CD14-positive monocyte (primary cell): ENCODE data around the gene NAT14. TPM values are rescaled to one million over a fixed set of nuclear protein-coding genes. Genes with fewer than 3 reads are reported as not detected.
A peak's percentile ranks its signal among the peaks of the same experiment; 100 is the strongest.

ENCODE experiments used
- DNase-seq, 3 donors: peaks; one replicate each; pipeline ENCODE4 v3.0.0-alpha.2; 2011 to 2022
- H2AFZ ChIP-seq: 2 replicates; pipeline ENCODE4 v1.6.0; 2012; ENCODE audit warnings: mild to moderate bottlenecking, low read depth, low read length, inconsistent platforms; ENCODE audit not compliant: insufficient read depth, poor library complexity, severe bottlenecking
- H3K27ac ChIP-seq, 2 donors: 1 replicate in 1 of 2; 2 replicates in 1 of 2; pipeline ENCODE4 v1.5.1; 2012 to 2013; ENCODE audit warnings: low read length in 2 of 2, control low read depth in 1 of 2, inconsistent platforms in 1 of 2, low read depth in 1 of 2, mild to moderate bottlenecking in 1 of 2
- H3K27me3 ChIP-seq, 2 donors: one replicate each; pipeline versions ENCODE4 v1.6.0 to v1.6.1; 2011 to 2013; ENCODE audit warnings: low read length in 2 of 2; ENCODE audit not compliant: control insufficient read depth in 2 of 2, insufficient read depth in 2 of 2
- H3K36me3 ChIP-seq, 2 donors: replicated peaks in 1 of 2; 1 replicate in 1 of 2; 2 replicates in 1 of 2; pipeline versions ENCODE4 v1.5.1 to v1.6.1; 2012 to 2013; ENCODE audit warnings: low read length in 2 of 2, control low read depth in 1 of 2, inconsistent platforms in 1 of 2, mild to moderate bottlenecking in 1 of 2; ENCODE audit not compliant: insufficient read depth in 2 of 2, control insufficient read depth in 1 of 2
- H3K4me1 ChIP-seq, 2 donors: 1 replicate in 1 of 2; 2 replicates in 1 of 2; pipeline versions ENCODE4 v1.5.1 to v1.6.1; 2012 to 2013; ENCODE audit warnings: low read length in 2 of 2, control low read depth in 1 of 2, inconsistent platforms in 1 of 2, mild to moderate bottlenecking in 1 of 2, moderate library complexity in 1 of 2; ENCODE audit not compliant: insufficient read depth in 2 of 2, control insufficient read depth in 1 of 2
- H3K4me2 ChIP-seq: replicated peaks from 2 replicates; pipeline ENCODE3; 2012; ENCODE audit warnings: low read length, moderate library complexity, mild to moderate bottlenecking; ENCODE audit not compliant: poor library complexity, severe bottlenecking; ENCODE audit errors: extremely low read depth
- H3K4me3 ChIP-seq, 3 experiments: fragments of 200-600 bp in 1 of 3; sonication (generic) in 1 of 3; replicated peaks in 1 of 3; 1 replicate in 2 of 3; 2 replicates in 1 of 3; pipeline ENCODE4 v1.5.1; 2011 to 2013; ENCODE audit warnings: low read length in 3 of 3, mild to moderate bottlenecking in 3 of 3, control low read depth in 2 of 3, low read depth in 2 of 3, inconsistent platforms in 1 of 3, moderate library complexity in 1 of 3
- H3K79me2 ChIP-seq: 2 replicates; pipeline ENCODE4 v1.6.0; 2012; ENCODE audit warnings: mild to moderate bottlenecking, control low read depth, inconsistent platforms, low read length, moderate library complexity; ENCODE audit not compliant: insufficient read depth
- H3K9ac ChIP-seq: 2 replicates; pipeline ENCODE4 v1.6.0; 2017; ENCODE audit warnings: low read length, mild to moderate bottlenecking; ENCODE audit not compliant: insufficient read depth, poor library complexity, severe bottlenecking
- H3K9me3 ChIP-seq, 2 donors: replicated peaks in 1 of 2; 1 replicate in 1 of 2; 2 replicates in 1 of 2; pipeline versions ENCODE4 v1.5.1 to v1.6.1; 2012 to 2013; ENCODE audit warnings: low read length in 2 of 2, control low read depth in 1 of 2; ENCODE audit not compliant: control insufficient read depth in 1 of 2, insufficient read depth in 1 of 2
- H4K20me1 ChIP-seq: 2 replicates; pipeline ENCODE4 v1.6.0; 2012; ENCODE audit warnings: mild to moderate bottlenecking, low read length, control low read depth, moderate library complexity; ENCODE audit not compliant: insufficient read depth
- H3K27ac Mint-ChIP-seq, 7 donors: one replicate each; pipeline ENCODE4 v1.8.0; 2020; ENCODE audit warnings: mild to moderate bottlenecking in 7 of 7, mixed read lengths in 7 of 7, moderate library complexity in 6 of 7, inconsistent platforms in 2 of 7
- H3K27me3 Mint-ChIP-seq, 3 donors: one replicate each; pipeline ENCODE4 v1.8.0; 2021 to 2022; ENCODE audit warnings: low read depth in 3 of 3, mild to moderate bottlenecking in 3 of 3, mixed read lengths in 3 of 3, moderate library complexity in 3 of 3, inconsistent platforms in 1 of 3
- H3K36me3 Mint-ChIP-seq, 2 donors: one replicate each; pipeline ENCODE4 v1.8.0; 2020; ENCODE audit warnings: mixed read lengths in 2 of 2, inconsistent platforms in 1 of 2, mild to moderate bottlenecking in 1 of 2
- H3K4me1 Mint-ChIP-seq: one replicate; pipeline ENCODE4 v1.8.0; 2020; ENCODE audit warnings: mild to moderate bottlenecking, mixed read lengths
- H3K4me3 Mint-ChIP-seq, 2 donors: one replicate each; pipeline ENCODE4 v1.8.0; 2020; ENCODE audit warnings: mild to moderate bottlenecking in 2 of 2, mixed read lengths in 2 of 2, moderate library complexity in 1 of 2
- H3K9me3 Mint-ChIP-seq, 7 donors: one replicate each; pipeline ENCODE4 v1.8.0; 2020 to 2022; ENCODE audit warnings: mixed read lengths in 7 of 7, mild to moderate bottlenecking in 6 of 7, moderate library complexity in 6 of 7, inconsistent platforms in 2 of 7
- CTCF ChIP-seq: fragments of 200-600 bp; IDR thresholded peaks from one replicate; pipeline ENCODE4 v1.8.0; 2022; ENCODE audit warnings: antibody characterized with exemption, mild to moderate bottlenecking
- WGBS: methylation state at CpG from one replicate; pipeline ENCODE4 v1.1.5; 2013; ENCODE audit warnings: missing lambda C conversion rate; ENCODE audit not compliant: insufficient coverage; 5-methylcytosine and 5-hydroxymethylcytosine counted together
- intact Hi-C, 2 donors: fragments of 100-400 bp; cut with micrococcal nuclease; formaldehyde crosslinking; loops; one replicate each; pipeline versions ENCODE4 v1.15.0 to v1.15.1; 2023
- polyA plus RNA-seq, 3 donors: library from polyadenylated mRNA; depleted of rRNA in 1 of 3; unstranded in 2 of 3; stranded (reverse) in 1 of 3; fragments of 300-500 nt in 2 of 3; fragments of >200 nt in 1 of 3; fragmentation: Illumina TruSeq in 2 of 3; gene quantifications; 1 replicate in 2 of 3; 2 replicates in 1 of 3; pipeline ENCODE4 v1.2.3, GENCODE V29; 2012 to 2021

The NAT14 gene
- polyA plus RNA-seq, 3 donors: 1.5 to 2.2 (median 1.9) TPM

DNA sequence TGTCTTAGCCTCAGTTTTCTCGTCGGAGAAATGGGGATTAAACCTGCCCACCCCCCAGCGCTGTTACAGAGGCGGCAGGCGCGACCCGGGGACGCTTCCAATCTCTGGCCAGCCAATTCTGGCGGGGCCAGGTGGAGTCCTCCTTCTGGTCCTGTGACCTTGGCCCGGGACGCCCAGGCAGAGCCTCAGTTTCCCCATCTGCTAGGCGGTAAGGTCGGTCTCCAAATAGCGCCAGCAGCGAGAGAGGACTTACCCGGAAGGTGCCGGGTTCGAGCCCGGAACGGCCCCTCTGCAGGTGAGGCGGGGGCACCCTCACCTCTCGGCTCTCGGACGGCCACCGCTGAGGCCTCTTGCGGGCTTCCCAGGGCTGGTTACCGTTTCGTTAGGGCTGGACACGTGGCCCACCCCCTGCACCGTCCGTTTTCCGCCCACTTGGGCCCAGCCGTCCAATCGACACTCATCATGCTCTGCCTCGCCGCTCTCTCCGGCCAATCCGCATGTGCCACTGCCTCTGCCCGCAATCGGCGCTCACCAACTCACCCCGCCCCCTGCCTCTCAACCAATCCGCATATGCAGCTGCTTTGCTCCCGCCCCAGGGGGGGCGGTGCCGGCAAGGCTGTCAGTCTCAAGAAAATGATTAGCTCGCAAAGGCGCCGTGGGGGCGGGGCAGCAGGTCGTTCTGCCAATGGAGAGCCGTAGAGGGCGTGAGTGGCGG is 23.6 kb upstream of the NAT14 start, which contains the start of gene ISOC2:
TSS of gene ISOC2 (minus strand) at position 384 of the 715 bp plus-strand sequence. CDS start 5,156 bp downstream, outside the sequence.
- Histone ChIP-seq H3K36me3 (no peaks in the 10 kb centered on the region), H3K27me3 (no peaks in the 10 kb centered on the region), H3K4me1 (peaks cover 15 to 24% of the 10 kb centered on the region in 2 donors), H3K4me3 (peak within 1 kb of the TSS; percentile 68 to 83 (median 72)), H3K9ac (peak within 1 kb of the TSS; percentile 86), H3K79me2 (no peaks in the 10 kb centered on the region), H4K20me1 (no peaks in the 10 kb centered on the region), H3K9me3 (no peaks in the 10 kb centered on the region), H2AFZ (peak within 1 kb of the TSS; percentile 94), H3K4me2 (peak within 1 kb of the TSS; percentile 77), H3K27ac (peak within 1 kb of the TSS; percentile 76 to 92)
- peak within 1 kb of the TSS; percentile 87 to 94 for H3K4me3 Mint-ChIP-seq
- DNase-seq: peak; percentile 99 to 100 (median 99)
- H3K36me3 Mint-ChIP-seq: peaks cover 0 to 7% of the 10 kb centered on the region in 2 donors
- WGBS: under 1% methylated on average over 53 of the region's 54 CpGs
- peaks cover 18% of the 10 kb centered on the region for H3K4me1 Mint-ChIP-seq
- H3K27ac Mint-ChIP-seq: peak within 1 kb of the TSS; percentile 82 to 94 (median 90)
- TF ChIP-seq CTCF: no peak
- intact Hi-C loops: loop anchor here in 1 of 2 donors (2.0 kb wide), 1 partner anchor 53 kb away; no protein-coding TSS in a partner anchor
- peaks cover 2 to 4% (median 3%) of the 10 kb centered on the region in 3 donors for H3K27me3 Mint-ChIP-seq
- no peaks in the 10 kb centered on the region for H3K9me3 Mint-ChIP-seq

DNA sequence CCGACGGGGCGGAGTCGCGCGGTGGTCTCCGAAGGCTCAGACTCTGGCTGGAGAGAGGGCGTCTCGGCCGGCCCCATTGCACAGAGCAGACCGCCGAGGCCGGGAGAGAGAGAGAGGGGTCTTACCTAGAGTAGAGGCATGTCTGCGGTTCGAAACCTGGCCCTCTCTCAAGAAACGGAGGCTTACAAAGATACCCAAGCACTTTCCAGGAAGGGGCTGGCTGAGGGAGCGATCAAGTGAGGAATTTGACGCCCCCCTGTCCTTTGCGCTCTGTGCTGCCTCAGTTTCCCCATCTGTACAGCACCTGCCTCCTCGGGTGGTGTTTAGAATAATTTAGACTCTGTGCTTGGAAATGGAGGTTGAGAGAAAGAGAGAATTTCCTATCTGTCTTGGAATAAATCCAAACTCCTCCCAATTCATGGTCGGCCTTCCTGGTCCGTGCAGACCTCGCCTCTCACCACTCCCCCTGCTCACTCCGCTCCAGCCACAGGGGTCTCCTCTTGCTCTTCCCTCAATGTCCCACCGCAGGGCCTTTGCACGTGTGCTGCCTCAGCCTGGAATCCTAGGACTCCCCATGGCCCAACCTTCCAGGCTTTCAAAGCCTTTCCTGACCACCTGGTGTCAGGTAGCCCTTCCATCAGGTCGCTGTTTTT is 22.9 kb upstream of the NAT14 start:
- peak overlapping the region; percentile 35 to 92 for H3K27ac ChIP-seq
- H3K36me3 ChIP-seq: no peaks in the 10 kb centered on the region
- H3K4me1 ChIP-seq: peaks cover 15 to 24% of the 10 kb centered on the region in 2 donors
- intact Hi-C loops: loop anchor here in 1 of 2 donors (2.0 kb wide), 2 partner anchors 15 to 53 kb away; partner anchors contain the start of gene ZNF628
- no peaks in the 10 kb centered on the region for H3K9me3 ChIP-seq
- H3K79me2 ChIP-seq: no peaks in the 10 kb centered on the region
- 9% methylated on average over 19 of the region's 27 CpGs for WGBS
- peak overlapping the region; percentile 87 to 94 for H3K4me3 Mint-ChIP-seq
- H3K4me2 ChIP-seq: peak overlapping the region; percentile 77
- no peaks in the 10 kb centered on the region for H3K27me3 ChIP-seq
- no peaks in the 10 kb centered on the region for H4K20me1 ChIP-seq
- H2AFZ ChIP-seq: peak overlapping the region; percentile 94
- peak in 1 of 3 donors; percentile 31 for DNase-seq
- no peak for TF ChIP-seq CTCF
- peak overlapping the region; percentile 86 for H3K9ac ChIP-seq
- peak overlapping the region; percentile 68 to 83 (median 72) for H3K4me3 ChIP-seq
- peaks cover 2 to 6% (median 3%) of the 10 kb centered on the region in 3 donors for H3K27me3 Mint-ChIP-seq
- no peaks in the 10 kb centered on the region for H3K9me3 Mint-ChIP-seq
- H3K4me1 Mint-ChIP-seq: peaks cover 18% of the 10 kb centered on the region
- H3K27ac Mint-ChIP-seq: peak overlapping the region; percentile 82 to 94 (median 90)
- H3K36me3 Mint-ChIP-seq: peaks cover 0 to 3% of the 10 kb centered on the region in 2 donors
